HG03108 (cell line): Measurements from ENCODE around the gene SDCBP2.

Experiments
- ATAC-seq: cut with Tn5 transposase; IDR thresholded peaks from one replicate; pipeline ENCODE4 v1.9.1; 2021; ENCODE audit warnings: moderate library complexity; ENCODE audit not compliant: unreplicated experiment

The SDCBP2 gene, protein sequence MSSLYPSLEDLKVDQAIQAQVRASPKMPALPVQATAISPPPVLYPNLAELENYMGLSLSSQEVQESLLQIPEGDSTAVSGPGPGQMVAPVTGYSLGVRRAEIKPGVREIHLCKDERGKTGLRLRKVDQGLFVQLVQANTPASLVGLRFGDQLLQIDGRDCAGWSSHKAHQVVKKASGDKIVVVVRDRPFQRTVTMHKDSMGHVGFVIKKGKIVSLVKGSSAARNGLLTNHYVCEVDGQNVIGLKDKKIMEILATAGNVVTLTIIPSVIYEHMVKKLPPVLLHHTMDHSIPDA

DNA sequence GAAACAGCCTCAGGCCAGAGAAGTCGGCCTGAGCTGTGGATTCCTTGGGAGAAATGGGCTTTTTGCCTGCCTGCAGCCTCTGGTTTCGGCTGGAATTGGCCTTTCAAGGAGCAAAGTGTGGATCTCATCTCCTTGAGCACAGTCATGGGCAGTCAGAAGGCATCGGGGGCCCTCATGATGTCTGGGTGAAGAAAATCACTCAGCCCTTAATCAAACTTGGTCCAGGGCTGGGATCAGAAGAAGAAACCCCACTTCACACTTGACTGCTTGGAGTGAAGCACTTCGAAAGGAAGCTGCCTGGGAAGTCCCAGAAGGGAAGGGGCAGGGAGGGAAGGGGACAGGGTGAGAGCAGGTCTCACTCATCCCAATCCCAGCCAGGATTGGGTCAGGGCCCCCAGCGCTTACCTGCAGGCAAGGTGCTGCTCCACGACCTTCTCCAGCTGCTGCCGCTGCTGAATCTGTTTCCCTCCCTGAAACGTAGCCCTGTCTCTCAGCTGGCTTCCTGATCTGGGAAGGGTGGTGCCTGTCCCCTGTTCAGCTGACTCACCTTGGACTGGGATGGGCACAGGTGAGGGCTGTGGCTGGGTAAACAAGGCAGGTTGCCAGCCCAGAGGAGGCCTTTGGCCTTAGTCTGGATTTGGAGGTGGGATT lies at the start of gene SDCBP2:
Gene SDCBP2 (minus strand): TSS at position 460 of the 651 bp plus-strand sequence. CDS start 8,723 bp downstream, outside the sequence.
- no peak for ATAC-seq

GRCh38 chr20:1378735-1379125 lies 49.8 kb upstream of the SDCBP2 start:
- ATAC-seq = no peak

DNA sequence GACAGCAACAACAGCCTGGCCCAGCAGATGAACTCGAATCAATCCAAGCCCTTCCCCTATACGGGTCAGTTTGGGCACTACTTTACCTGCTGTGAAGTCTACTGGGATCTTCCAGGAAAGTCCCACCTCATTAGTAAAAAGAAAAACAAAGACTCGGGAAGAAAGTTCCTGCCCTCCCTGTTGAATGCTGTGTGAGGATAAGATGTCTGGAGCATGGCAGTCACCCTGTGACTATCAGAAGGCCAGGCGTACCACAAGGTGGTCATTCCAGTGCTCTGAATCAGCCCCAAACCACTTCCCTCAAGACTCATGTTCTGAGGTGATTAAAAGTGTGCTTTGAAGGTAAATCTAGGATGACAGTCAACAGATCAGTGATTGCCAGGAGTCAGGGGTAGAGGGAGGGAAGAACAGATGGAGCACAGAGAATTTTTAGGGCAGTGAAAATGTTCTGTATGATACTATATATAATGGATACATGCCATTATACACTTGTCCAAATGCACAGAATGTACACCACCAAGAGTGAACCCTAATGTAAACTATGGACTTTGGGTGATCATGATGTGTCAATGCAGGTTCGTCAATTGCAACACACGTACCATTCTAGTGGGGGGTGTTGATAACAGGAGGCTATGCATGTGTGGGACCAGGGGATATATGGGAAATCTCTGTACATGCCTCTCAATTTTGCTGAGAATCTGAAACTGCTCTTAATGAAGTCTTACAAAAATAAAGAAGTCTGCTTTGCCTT lies 49.2 kb upstream of the SDCBP2 start:
- no peak for ATAC-seq

- ATAC-seq = no peak
Measured at GRCh38 chr20:1377341-1377871, 48.5 kb upstream of the SDCBP2 start.

DNA sequence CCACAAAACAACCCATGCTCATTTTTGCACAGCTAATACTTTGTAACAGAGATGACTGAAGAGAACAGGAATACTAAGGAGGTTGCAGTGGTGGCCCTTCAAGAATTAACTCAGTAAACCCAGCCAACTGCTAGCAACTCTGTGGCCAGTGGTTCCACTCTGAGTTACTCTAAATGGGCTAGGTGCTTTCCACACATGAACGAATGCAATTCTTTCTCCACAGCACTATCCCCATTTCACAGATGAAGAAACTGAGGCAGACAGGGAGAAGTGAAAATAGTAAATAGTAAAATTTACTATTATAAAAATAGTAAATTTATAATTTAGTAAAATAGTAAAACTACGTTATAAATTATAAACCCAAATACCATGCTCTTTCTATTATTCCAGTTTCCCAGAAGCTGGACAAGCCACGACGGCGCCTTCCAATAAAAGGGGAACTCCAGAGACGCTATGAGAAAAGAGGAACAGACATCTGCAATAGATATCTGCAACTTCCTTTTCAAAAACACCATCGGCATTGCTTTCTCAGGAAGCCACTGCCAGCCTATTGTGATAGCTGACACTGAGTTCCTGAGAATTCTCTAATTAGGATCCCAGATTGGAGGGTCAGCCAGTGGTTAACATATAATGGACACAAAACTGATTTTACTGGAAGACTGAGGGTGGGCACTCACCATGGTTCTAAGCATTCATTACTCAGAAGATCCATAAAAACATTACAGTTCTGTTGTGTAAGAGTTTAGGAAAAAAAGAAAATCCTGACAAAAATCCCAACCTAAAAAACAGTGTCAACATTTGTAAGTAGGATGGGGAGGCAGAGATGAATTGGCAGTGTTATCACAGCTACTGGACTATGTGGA lies 47.7 kb upstream of the SDCBP2 start:
- no peak for ATAC-seq

- ATAC-seq = no peak
Measured at GRCh38 chr20:1376007-1376406, 47.1 kb upstream of the SDCBP2 start.

- ATAC-seq = no peak
Measured at GRCh38 chr20:1375515-1375914, 46.6 kb upstream of the SDCBP2 start.

DNA sequence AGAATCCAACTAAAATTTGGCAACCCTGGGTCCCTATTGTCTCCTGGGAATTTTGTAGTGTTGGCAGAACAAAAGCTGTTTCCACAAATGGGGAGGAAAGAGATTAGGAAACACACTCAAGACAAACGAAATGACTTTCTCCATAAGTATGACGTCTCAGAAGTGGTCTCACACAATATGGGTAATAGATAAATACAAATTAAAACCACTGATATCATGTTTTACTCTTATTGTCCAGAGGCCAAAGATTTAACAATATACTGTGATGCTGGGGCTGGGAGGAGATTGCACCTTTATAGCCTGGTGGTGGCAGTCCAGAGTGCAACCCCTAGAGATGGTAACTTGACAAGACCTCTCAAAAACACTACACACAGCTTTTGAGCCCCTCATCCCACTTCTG lies 45.3 kb upstream of the SDCBP2 start:
- ATAC-seq = no peak

- no peak for ATAC-seq
Measured at GRCh38 chr20:1373614-1374013, 44.7 kb upstream of the SDCBP2 start.

- ATAC-seq = no peak
Measured at GRCh38 chr20:1373036-1373435, 44.1 kb upstream of the SDCBP2 start.

DNA sequence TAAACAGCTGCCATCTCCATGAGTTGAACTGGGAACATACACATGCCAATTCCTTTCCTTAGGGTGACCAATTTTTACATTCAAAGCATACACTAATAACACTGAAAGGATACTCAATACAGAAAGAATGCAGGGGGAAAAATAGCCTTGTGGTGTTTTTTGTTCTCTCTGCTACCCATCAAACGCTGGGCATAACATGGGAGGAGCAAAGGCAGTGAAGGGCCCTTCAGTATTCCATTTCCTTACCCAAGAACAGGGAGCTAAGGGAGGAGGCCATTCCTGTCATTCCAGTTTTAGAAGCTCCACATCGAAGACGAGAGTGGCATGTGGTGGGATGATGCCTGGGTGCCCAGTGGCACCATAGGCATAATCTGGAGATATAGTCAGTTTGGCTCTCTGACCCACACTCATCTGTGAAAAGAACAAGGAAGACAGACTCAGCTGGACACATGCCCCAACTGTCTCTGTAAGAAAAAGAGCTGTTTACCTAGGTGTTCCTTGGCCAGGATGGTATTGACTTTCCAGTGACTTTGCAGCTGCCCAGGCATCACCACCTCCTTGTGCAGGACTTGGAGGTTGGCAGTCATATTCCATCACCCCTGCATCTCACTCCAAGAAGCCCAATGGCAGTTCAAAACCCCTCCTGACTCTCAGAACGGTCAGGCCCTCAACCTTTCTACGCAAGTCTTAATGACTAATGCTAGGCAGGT lies 43.0 kb upstream of the SDCBP2 start:
- no peak for ATAC-seq

GRCh38 chr20:1371202-1371782 lies 42.4 kb upstream of the SDCBP2 start:
- ATAC-seq = no peak

- no peak for ATAC-seq
Measured at GRCh38 chr20:1370548-1371110, 41.7 kb upstream of the SDCBP2 start.

GRCh38 chr20:1369970-1370369 lies 41.0 kb upstream of the SDCBP2 start:
- no peak for ATAC-seq

- no peak for ATAC-seq
Measured at GRCh38 chr20:1368448-1369199, 39.7 kb upstream of the SDCBP2 start.

DNA sequence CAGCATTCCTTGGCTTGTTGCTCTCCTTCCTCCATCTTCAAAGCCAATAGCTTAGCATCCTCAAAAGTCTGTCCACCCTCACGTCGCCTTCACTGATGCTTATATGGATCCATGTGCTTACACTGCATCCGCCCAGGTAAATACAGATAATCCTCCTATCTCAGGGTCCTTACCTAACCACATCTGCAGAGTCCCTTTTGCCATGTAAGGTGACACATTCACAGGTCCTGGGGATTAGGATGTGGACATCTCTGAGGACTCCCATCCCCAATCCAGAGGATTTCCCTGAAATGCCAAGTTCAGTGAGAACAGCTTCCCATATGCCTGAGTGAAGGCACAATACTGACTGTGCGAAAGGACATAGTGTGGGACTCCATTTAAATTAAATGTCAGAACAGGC lies 38.5 kb upstream of the SDCBP2 start:
- ATAC-seq = no peak

- no peak for ATAC-seq
Measured at GRCh38 chr20:1364106-1364505, 35.2 kb upstream of the SDCBP2 start.

DNA sequence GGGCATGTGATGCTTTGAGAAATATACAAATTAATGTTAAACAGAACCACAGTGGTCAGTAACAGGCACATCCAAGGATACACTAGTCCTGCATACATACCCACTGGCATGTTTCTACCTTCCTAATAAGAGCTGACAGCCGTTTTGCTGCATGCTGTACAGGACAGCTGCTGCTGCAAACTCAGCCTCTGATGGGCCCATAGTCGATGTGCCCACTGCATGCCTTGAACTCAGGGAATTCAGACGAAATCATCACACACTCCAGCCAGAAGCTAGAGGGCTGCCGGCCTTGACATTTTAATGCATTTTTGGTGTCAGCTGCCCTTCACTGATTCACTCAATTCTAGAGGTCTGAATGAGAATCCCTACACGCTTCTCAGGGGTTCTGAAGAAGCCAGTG lies 34.6 kb upstream of the SDCBP2 start:
- no peak for ATAC-seq

DNA sequence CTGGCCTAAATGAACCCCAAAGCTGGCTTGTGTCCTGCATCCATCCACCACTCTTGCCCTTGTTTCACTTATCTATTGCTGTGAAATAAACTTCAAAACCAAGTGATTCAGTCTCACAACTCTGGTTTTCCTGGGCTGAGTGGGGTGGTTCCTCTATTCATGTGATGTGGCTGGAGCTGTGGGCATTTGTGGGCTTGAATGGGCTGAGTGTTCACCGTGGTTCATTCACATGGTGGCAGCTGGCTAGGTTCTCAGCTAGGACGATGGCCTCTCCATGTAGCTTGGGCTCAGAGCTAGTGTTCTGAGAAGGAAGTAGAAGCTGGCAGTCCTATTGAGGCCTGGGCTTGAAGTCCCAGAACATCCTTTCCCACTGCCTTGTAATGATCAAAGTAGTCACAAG lies 33.5 kb upstream of the SDCBP2 start:
- ATAC-seq = no peak
